HepG2 (cell line): Measurements from ENCODE around the gene CSTB. TPM values are rescaled to one million over a fixed set of nuclear protein-coding genes. Genes with fewer than 3 reads are reported as not detected.
A peak's percentile ranks its signal among the peaks of the same experiment; 100 is the strongest.

Experiments
- ATAC-seq: fragments of 200-7000 bp; cut with Tn5 transposase; 3 replicates; pipeline ENCODE4 v1.9.1; 2020; ENCODE audit warnings: mild to moderate bottlenecking, moderate library complexity
- BruUV-seq: library from RNA; stranded (reverse); fragments of 400-500 nt; replicated peaks from 2 replicates; lab custom pipeline; 2021; lab: Mats Ljungman, UMichigan
- CTCF ChIA-PET: fragments of 300-600 bp; formaldehyde crosslinking; extraction: SDS; loops from one replicate; lab custom pipeline; 2021; ENCODE audit warnings: low total read pairs, inconsistent platforms, low intra/inter-chr PET ratio; lab: Yijun Ruan, JAX
- POLR2A ChIA-PET: fragments of 350-600 bp; sonication (Branson Sonifier 250); formaldehyde crosslinking; loops from one replicate; lab custom pipeline; 2020; ENCODE audit warnings: antibody characterized with exemption, inconsistent platforms; lab: Yijun Ruan, JAX
- DNase-seq: peaks from one replicate; pipeline ENCODE4 v3.0.0-alpha.2; 2015; ENCODE audit warnings: low spot score
- FAIRE-seq: peaks from 3 replicates; lab custom pipeline; 2011; peaks lifted over from hg19 to GRCh38; lab: Jason Lieb, UNC
- H2AFZ ChIP-seq: one replicate; pipeline ENCODE4 v1.6.1; 2011; ENCODE audit warnings: low read length, inconsistent platforms
- H3K27ac ChIP-seq: fragments of 300-600 bp; 3 replicates; pipeline ENCODE4 v1.8.0; 2011; ENCODE audit warnings: mixed run types, mild to moderate bottlenecking, mixed read lengths, low read length, inconsistent platforms; ENCODE audit not compliant: insufficient read depth; ENCODE audit errors: extremely low read length
- H3K27me3 ChIP-seq, 2 experiments: fragments of 200-600 bp in 1 of 2; 2 replicates in 1 of 2; 3 replicates in 1 of 2; pipeline versions ENCODE4 v1.6.0 to v1.8.0; 2011; ENCODE audit warnings: low read length in 2 of 2, mild to moderate bottlenecking in 2 of 2, moderate library complexity in 2 of 2, inconsistent platforms in 1 of 2; ENCODE audit not compliant: insufficient read depth in 2 of 2, control insufficient read depth in 1 of 2
- H3K36me3 ChIP-seq, 2 experiments: fragments of 200-600 bp in 1 of 2; replicated peaks in 1 of 2; 2 replicates in 1 of 2; 3 replicates in 1 of 2; pipeline versions ENCODE4 v1.5.1 to v1.8.0; 2011; ENCODE audit warnings: low read length in 2 of 2, inconsistent platforms in 1 of 2; ENCODE audit not compliant: insufficient read depth in 2 of 2, control insufficient read depth in 1 of 2
- H3K4me1 ChIP-seq: 2 replicates; pipeline ENCODE4 v1.5.1; 2012; ENCODE audit warnings: low read length, inconsistent platforms; ENCODE audit not compliant: insufficient read depth
- H3K4me2 ChIP-seq: 2 replicates; pipeline ENCODE4 v1.6.0; 2011; ENCODE audit warnings: low read depth, low read length, inconsistent platforms
- H3K4me3 ChIP-seq, 3 experiments: fragments of 200-600 bp in 1 of 3; sonication (generic), shearing (Covaris generic) in 1 of 3; replicated peaks in 1 of 3; 2 replicates each; pipeline ENCODE4 v1.5.1; 2011 to 2016; ENCODE audit warnings: low read length in 3 of 3, inconsistent platforms in 2 of 3, low read depth in 2 of 3, mild to moderate bottlenecking in 2 of 3, control low read depth in 1 of 3, mixed read lengths in 1 of 3; ENCODE audit not compliant: insufficient read depth in 1 of 3
- H3K79me2 ChIP-seq: one replicate; pipeline ENCODE4 v1.6.1; 2011; ENCODE audit warnings: low read length, inconsistent platforms; ENCODE audit not compliant: insufficient read depth
- H3K9ac ChIP-seq: 2 replicates; pipeline ENCODE4 v1.6.0; 2011; ENCODE audit warnings: mild to moderate bottlenecking, low read depth, low read length, inconsistent platforms; ENCODE audit not compliant: insufficient read depth
- H3K9me3 ChIP-seq: 2 replicates; pipeline ENCODE4 v1.5.1; 2012; ENCODE audit warnings: mild to moderate bottlenecking, low read length
- H4K20me1 ChIP-seq: 2 replicates; pipeline ENCODE4 v1.6.0; 2011; ENCODE audit warnings: inconsistent platforms, mild to moderate bottlenecking, low read length, moderate library complexity; ENCODE audit not compliant: insufficient read depth
- AGO2 ChIP-seq: fragments of 200-400 bp; formaldehyde crosslinking; optimal IDR thresholded peaks from 2 replicates; pipeline ENCODE3; 2017; ENCODE audit warnings: mild to moderate bottlenecking, low read depth, low read length, moderate library complexity
- HNRNPL ChIP-seq: fragments of 200-400 bp; formaldehyde crosslinking; IDR thresholded peaks from 2 replicates; pipeline ENCODE4 v1.6.1; 2017; ENCODE audit warnings: mild to moderate bottlenecking, low read depth, low read length
- ZNF75D ChIP-seq: sonication (generic); formaldehyde crosslinking; IDR thresholded peaks from 2 replicates; pipeline ENCODE4 v1.8.1; 2023; ENCODE audit warnings: missing genetic modification reagents, mild to moderate bottlenecking, borderline replicate concordance
- ZZZ3 ChIP-seq: sonication (generic); formaldehyde crosslinking; IDR thresholded peaks from 2 replicates; pipeline ENCODE4 v1.4.0; 2020; ENCODE audit warnings: missing genetic modification reagents, mild to moderate bottlenecking, borderline replicate concordance
- WGBS: methylation state at CpG from one replicate; pipeline ENCODE4 v1.1.6; 2017; ENCODE audit warnings: low lambda C conversion rate; 5-methylcytosine and 5-hydroxymethylcytosine counted together
- in situ Hi-C: cut with HindIII; loops from 2 replicates; pipeline ENCODE4 v1.10.0; 2017; ENCODE audit warnings: low pct_unique_long_range_greater_than_20kb; ENCODE audit not compliant: extremely low pct_ligation_motif_present
- intact Hi-C: fragments of 100-400 bp; cut with micrococcal nuclease; formaldehyde crosslinking; loops from one replicate; pipeline ENCODE4 v1.10.0; 2022; ENCODE audit not compliant: unreplicated experiment
- polyA plus RNA-seq, 8 experiments: library from polyadenylated mRNA; depleted of rRNA in 3 of 8; stranded (reverse) in 7 of 8; unstranded in 1 of 8; fragments of >200 nt; fragmentation: Illumina TruSeq in 4 of 8; extraction: Trizol in 4 of 8; gene quantifications; 2 replicates each; pipeline versions ENCODE4 v1.2.1 to v1.2.3, GENCODE V29; 2011 to 2016; ENCODE audit warnings: low read depth in 4 of 8, missing spikeins in 1 of 8, mixed read lengths in 1 of 8; ENCODE audit not compliant: insufficient read depth in 1 of 8
- total RNA-seq, 5 experiments: library from RNA; depleted of rRNA; stranded (reverse); fragments of >200 nt; fragmentation: Illumina TruSeq; extraction: Trizol; gene quantifications; 2 replicates each; pipeline ENCODE4 v1.2.3, GENCODE V29; 2016; ENCODE audit warnings: low read depth in 1 of 5
- TF ChIP-seq, protein P1 (sequence below): sonication (generic); formaldehyde crosslinking; IDR thresholded peaks from 2 replicates; pipeline ENCODE4 v1.4.0; 2020; ENCODE audit warnings: missing genetic modification reagents
- TF ChIP-seq, protein P2 (sequence below): sonication (generic); formaldehyde crosslinking; IDR thresholded peaks from 2 replicates; pipeline ENCODE4 v1.9.0; 2022; ENCODE audit warnings: missing genetic modification reagents, mild to moderate bottlenecking, borderline replicate concordance

CSTB gene
- total and polyA plus RNA-seq, 2 of the 13 experiments (the other 11 are each of a cell fraction or from before 2014, with no cell fraction given), result 11.7 to 94.1 TPM

DNA sequence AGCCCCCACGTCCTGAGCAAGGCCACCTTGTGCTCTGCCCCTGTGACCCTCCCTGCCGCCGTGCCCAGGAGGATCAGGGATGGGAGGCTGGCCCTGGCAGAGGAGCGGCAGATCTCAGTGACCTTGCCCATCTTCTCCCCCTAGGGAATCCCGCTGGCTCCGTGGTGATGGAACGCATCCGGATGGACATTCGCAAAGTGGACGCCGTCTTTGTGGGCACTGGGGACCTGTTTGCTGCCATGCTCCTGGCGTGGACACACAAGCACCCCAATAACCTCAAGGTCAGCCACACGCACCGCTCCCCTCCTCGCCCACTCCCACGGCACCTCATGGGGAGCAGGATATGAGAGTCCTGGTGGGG is 22.7 kb downstream of the CSTB start:
- Histone ChIP-seq H3K4me2 (no peak overlapping the region), H3K36me3 (peaks cover 44 to 72% of the 10 kb centered on the region in 2 experiments), H4K20me1 (no peaks in the 10 kb centered on the region), H3K9ac (no peak overlapping the region), H3K27me3 (no peaks in the 10 kb centered on the region), H3K79me2 (no peaks in the 10 kb centered on the region), H3K4me1 (no peaks in the 10 kb centered on the region), H3K4me3 (no peak overlapping the region), H2AFZ (no peak overlapping the region), H3K9me3 (no peaks in the 10 kb centered on the region), H3K27ac (no peak overlapping the region)
- no TSS peak for BruUV-seq
- intact Hi-C loops (no loop called here), in situ Hi-C loops (no loop called here)
- WGBS, result 99% methylated on average over 10 of the region's 16 CpGs
- DNase-seq (no peak), FAIRE-seq (no peak), ATAC-seq (no peak)
- ChIA-PET POLR2A (no interaction called here), CTCF (no interaction called here)
- TF ChIP-seq HNRNPL (0 out of 2 replicates have a peak, but pooled peaks have one; percentile 20), ZZZ3 (no peak), ZNF75D (CRISPR knock-in tag) (no peak), AGO2 (peak; percentile 47)
- TF ChIP-seq, protein P1, sequence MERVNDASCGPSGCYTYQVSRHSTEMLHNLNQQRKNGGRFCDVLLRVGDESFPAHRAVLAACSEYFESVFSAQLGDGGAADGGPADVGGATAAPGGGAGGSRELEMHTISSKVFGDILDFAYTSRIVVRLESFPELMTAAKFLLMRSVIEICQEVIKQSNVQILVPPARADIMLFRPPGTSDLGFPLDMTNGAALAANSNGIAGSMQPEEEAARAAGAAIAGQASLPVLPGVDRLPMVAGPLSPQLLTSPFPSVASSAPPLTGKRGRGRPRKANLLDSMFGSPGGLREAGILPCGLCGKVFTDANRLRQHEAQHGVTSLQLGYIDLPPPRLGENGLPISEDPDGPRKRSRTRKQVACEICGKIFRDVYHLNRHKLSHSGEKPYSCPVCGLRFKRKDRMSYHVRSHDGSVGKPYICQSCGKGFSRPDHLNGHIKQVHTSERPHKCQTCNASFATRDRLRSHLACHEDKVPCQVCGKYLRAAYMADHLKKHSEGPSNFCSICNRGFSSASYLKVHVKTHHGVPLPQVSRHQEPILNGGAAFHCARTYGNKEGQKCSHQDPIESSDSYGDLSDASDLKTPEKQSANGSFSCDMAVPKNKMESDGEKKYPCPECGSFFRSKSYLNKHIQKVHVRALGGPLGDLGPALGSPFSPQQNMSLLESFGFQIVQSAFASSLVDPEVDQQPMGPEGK (CRISPR knock-in tag), result no peak
- TF ChIP-seq, protein P2, sequence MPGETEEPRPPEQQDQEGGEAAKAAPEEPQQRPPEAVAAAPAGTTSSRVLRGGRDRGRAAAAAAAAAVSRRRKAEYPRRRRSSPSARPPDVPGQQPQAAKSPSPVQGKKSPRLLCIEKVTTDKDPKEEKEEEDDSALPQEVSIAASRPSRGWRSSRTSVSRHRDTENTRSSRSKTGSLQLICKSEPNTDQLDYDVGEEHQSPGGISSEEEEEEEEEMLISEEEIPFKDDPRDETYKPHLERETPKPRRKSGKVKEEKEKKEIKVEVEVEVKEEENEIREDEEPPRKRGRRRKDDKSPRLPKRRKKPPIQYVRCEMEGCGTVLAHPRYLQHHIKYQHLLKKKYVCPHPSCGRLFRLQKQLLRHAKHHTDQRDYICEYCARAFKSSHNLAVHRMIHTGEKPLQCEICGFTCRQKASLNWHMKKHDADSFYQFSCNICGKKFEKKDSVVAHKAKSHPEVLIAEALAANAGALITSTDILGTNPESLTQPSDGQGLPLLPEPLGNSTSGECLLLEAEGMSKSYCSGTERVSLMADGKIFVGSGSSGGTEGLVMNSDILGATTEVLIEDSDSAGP (CRISPR knock-in tag), result 0 out of 2 replicates have a peak, but pooled peaks have one; percentile 29
